Stomach (tissue), 9 donors: Measurements from ENCODE around the gene XYLT1. TPM values are rescaled to one million over a fixed set of nuclear protein-coding genes. Genes with fewer than 3 reads are reported as not detected.

ENCODE experiments used
- DNase-seq, 2 donors: peaks; one replicate each; pipeline versions ENCODE4 v3.0.0 to v3.0.0-alpha.2; 2013 to 2019
- H3K27ac ChIP-seq, 5 donors: fragments of 200-600 bp in 4 of 5; sonication (generic) in 4 of 5; one replicate each; pipeline ENCODE4 v1.5.1; 2013 to 2019; ENCODE audit warnings: mild to moderate bottlenecking in 1 of 5, moderate library complexity in 1 of 5
- H3K27me3 ChIP-seq, 3 donors: fragments of 200-600 bp; sonication (generic); one replicate each; pipeline ENCODE4 v1.5.1; 2017 to 2019; ENCODE audit warnings: mixed run types in 1 of 3
- H3K36me3 ChIP-seq, 4 donors: fragments of 200-600 bp; sonication (generic); 1 replicate in 3 of 4; 2 replicates in 1 of 4; pipeline ENCODE4 v1.5.1; 2016 to 2019
- H3K4me1 ChIP-seq, 4 donors: fragments of 200-600 bp; sonication (generic); one replicate each; pipeline ENCODE4 v1.5.1; 2016 to 2019
- H3K4me3 ChIP-seq, 4 donors: fragments of 200-600 bp; sonication (generic) in 3 of 4; one replicate each; pipeline ENCODE4 v1.5.1; 2016 to 2019; ENCODE audit warnings: mild to moderate bottlenecking in 1 of 4
- H3K9me3 ChIP-seq, 4 donors: fragments of 200-600 bp; sonication (generic); one replicate each; pipeline ENCODE4 v1.5.1; 2016 to 2019
- CTCF ChIP-seq, 7 experiments: fragments of 450-650 bp in 4 of 7; fragments of 200-600 bp in 3 of 7; sonication (generic) in 3 of 7; IDR thresholded peaks; one replicate each; pipeline ENCODE4 v1.5.1; 2016 to 2019; ENCODE audit warnings: antibody characterized with exemption in 7 of 7, control low read depth in 2 of 7, mild to moderate bottlenecking in 1 of 7
- EP300 ChIP-seq: sonication (generic); formaldehyde crosslinking; IDR thresholded peaks from one replicate; pipeline ENCODE4 v1.6.1; 2017; ENCODE audit warnings: antibody characterized with exemption
- POLR2A ChIP-seq, 4 donors: fragments of 450-650 bp; IDR thresholded peaks; one replicate each; pipeline ENCODE4 v1.6.1; 2016; ENCODE audit warnings: antibody characterized with exemption in 4 of 4, control low read depth in 2 of 4, mild to moderate bottlenecking in 1 of 4, moderate library complexity in 1 of 4
- POLR2AphosphoS5 ChIP-seq, 3 donors: sonication (generic); formaldehyde crosslinking; IDR thresholded peaks; one replicate each; pipeline ENCODE4 v1.6.1; 2016; ENCODE audit warnings: antibody characterized with exemption in 3 of 3
- WGBS, 5 donors: extraction: QIAGEN DNeasy Blood & Tissue Kit in 3 of 5; methylation state at CpG; one replicate each; pipeline versions ENCODE4 v1.1.5 to v1.1.7; 2013 to 2018; 5-methylcytosine and 5-hydroxymethylcytosine counted together
- intact Hi-C: fragments of 100-400 bp; cut with DNase I; formaldehyde crosslinking; loops from one replicate; pipeline ENCODE4 v1.15.1; 2023; ENCODE audit warnings: low total_unique reads
- polyA plus RNA-seq, 3 donors: library from polyadenylated mRNA; stranded (reverse); fragments of 200-250 nt; gene quantifications; one replicate each; pipeline ENCODE4 v1.2.3, GENCODE V29; 2013
- total RNA-seq, 5 donors: library from RNA; depleted of rRNA; stranded (reverse); fragments of >200 nt; gene quantifications; one replicate each; pipeline versions ENCODE4 v1.1.0 to v1.2.3, GENCODE V29; 2014 to 2016
- donor health status: healthy with polysubstance abuse.
- donor health status: Bipolar disorder and iron deficiency.
- donor health status: healthy.

Gene XYLT1
- total and polyA plus RNA-seq, 8 donors: 0.87 to 59.5 (median 9.5) TPM

DNA sequence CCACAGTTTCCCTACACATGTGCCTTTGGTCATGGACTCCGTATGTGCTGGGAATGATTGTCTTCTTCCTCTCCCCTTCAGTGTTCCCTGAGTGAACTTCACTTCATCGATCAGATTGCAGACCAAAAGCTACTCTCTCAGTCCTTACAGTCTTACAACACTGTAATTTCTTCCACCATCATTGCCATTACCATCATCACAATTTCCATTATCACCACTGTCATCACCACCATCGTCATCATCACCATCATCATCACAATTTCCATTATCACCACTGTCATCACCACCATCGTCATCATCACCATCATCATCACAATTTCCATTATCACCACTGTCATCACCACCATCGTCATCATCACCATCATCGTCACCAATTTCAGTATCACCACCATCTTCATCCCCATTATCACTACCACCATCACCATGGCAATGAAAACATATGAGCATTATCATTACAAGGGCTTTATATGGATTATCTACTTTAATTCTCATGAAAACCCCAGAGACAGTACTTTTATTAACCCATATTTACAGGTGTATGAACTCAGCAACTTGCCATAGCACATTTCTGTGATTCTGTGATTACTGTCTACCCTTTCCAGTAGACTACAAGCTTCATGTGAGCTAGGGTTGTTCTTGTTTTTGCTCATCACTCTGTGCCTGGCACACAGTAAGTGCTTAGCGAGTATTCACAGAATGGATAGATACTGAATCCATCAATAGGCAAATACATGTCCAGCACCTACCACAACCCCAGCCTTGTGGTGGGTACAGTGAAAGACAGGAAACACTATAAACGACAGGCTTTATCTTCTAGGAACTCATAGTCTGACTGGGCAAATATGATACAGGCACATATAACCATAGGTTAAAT is 327.0 kb downstream of the XYLT1 start:
- H3K4me3 ChIP-seq: no peak overlapping the region
- H3K9me3 ChIP-seq: no peaks in the 10 kb centered on the region
- no peaks in the 10 kb centered on the region for H3K27me3 ChIP-seq
- 85 to 94% (median 89%) methylated on average over 8 of the region's 8 CpGs for WGBS, 5 donors
- H3K27ac ChIP-seq: no peak overlapping the region
- H3K36me3 ChIP-seq: peaks cover 0 to 25% (median 25%) of the 10 kb centered on the region in 4 donors
- intact Hi-C loops: no loop called here
- TF ChIP-seq CTCF (IDR thresholded peaks at IDR 0.05) (no peak), EP300 (no peak), POLR2A (IDR thresholded peaks at IDR 0.05) (no peak), POLR2AphosphoS5 (IDR thresholded peaks at IDR 0.05) (no peak)
- H3K4me1 ChIP-seq: no peaks in the 10 kb centered on the region
- no peak for DNase-seq

- intact Hi-C loops: no loop called here
- Histone ChIP-seq H3K36me3 (peaks cover 6 to 73% (median 73%) of the 10 kb centered on the region in 4 donors), H3K9me3 (no peaks in the 10 kb centered on the region), H3K27me3 (no peaks in the 10 kb centered on the region), H3K4me1 (no peaks in the 10 kb centered on the region), H3K4me3 (no peak overlapping the region), H3K27ac (no peak overlapping the region)
- TF ChIP-seq CTCF (IDR thresholded peaks at IDR 0.05) (no peak), EP300 (no peak), POLR2A (IDR thresholded peaks at IDR 0.05) (no peak), POLR2AphosphoS5 (IDR thresholded peaks at IDR 0.05) (no peak)
- DNase-seq: peak in 1 of 2 donors; percentile 28
- WGBS, 5 donors: 68 to 82% (median 71%) methylated on average over 4 of the region's 4 CpGs
Measured at GRCh38 chr16:17138801-17139200, 332.0 kb downstream of the XYLT1 start.

DNA sequence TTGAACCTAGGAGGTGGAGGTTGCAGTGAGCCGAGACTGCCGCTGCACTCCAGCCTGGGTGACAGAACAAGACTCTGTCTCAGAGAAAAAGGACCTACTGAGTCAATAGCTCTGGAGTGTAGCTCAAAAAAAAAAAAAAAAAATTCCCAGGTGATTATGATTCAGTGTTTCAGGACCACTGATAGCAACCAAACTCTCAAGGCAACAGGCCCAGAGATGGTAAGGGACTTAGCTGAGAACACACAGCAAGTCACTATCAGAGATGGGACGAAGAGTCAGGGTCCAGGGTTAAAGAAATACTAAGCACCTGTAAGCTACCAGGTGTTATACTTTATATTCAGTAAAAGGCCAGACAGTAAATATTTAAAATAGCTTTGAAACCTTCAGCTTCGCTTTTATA is 335.3 kb downstream of the XYLT1 start:
- Histone ChIP-seq H3K27me3 (no peaks in the 10 kb centered on the region), H3K4me3 (no peak overlapping the region), H3K4me1 (peaks cover 0 to 5% (median 0%) of the 10 kb centered on the region in 4 donors), H3K9me3 (no peaks in the 10 kb centered on the region), H3K36me3 (peaks cover 6 to 95% (median 83%) of the 10 kb centered on the region in 4 donors), H3K27ac (no peak overlapping the region)
- intact Hi-C loops: no loop called here
- no peak for TF ChIP-seq EP300
- no peak for TF ChIP-seq POLR2A (IDR thresholded peaks at IDR 0.05)
- TF ChIP-seq CTCF (IDR thresholded peaks at IDR 0.05): no peak
- TF ChIP-seq POLR2AphosphoS5 (IDR thresholded peaks at IDR 0.05): no peak
- DNase-seq: no peak
- WGBS, 5 donors: 83 to 94% (median 88%) methylated on average over 4 of the region's 4 CpGs

GRCh38 chr16:17134586-17134985 is 336.2 kb downstream of the XYLT1 start:
- Histone ChIP-seq H3K4me1 (peaks cover 0 to 5% (median 0%) of the 10 kb centered on the region in 4 donors), H3K4me3 (no peak overlapping the region), H3K9me3 (no peaks in the 10 kb centered on the region), H3K27ac (no peak overlapping the region), H3K36me3 (peaks cover 6 to 95% (median 82%) of the 10 kb centered on the region in 4 donors), H3K27me3 (no peaks in the 10 kb centered on the region)
- no peak for TF ChIP-seq CTCF (IDR thresholded peaks at IDR 0.05)
- TF ChIP-seq POLR2A (IDR thresholded peaks at IDR 0.05): no peak
- TF ChIP-seq POLR2AphosphoS5 (IDR thresholded peaks at IDR 0.05): no peak
- TF ChIP-seq EP300: no peak
- intact Hi-C loops: no loop called here
- WGBS, 5 donors: 85 to 90% (median 87%) methylated on average over 10 of the region's 10 CpGs
- DNase-seq: no peak
